Keratinocyte (primary cell): ENCODE results near the gene DEGS2.

Source experiments
- CTCF ChIP-seq, 3 experiments: IDR thresholded peaks in 1 of 3; conservative IDR thresholded peaks in 1 of 3; optimal IDR thresholded peaks in 1 of 3; 2 replicates in 2 of 3; 3 replicates in 1 of 3; pipeline versions ENCODE3 to v1.5.1; 2011; ENCODE audit warnings: low read length in 3 of 3, mild to moderate bottlenecking in 3 of 3, moderate library complexity in 2 of 3, control low read depth in 1 of 3, inconsistent platforms in 1 of 3; ENCODE audit not compliant: insufficient read depth in 2 of 3; ENCODE audit errors: extremely low read depth in 1 of 3
- EZH2 ChIP-seq: IDR thresholded peaks from one replicate; pipeline ENCODE4 v1.6.1; 2012; ENCODE audit warnings: inconsistent platforms, mild to moderate bottlenecking, low read length, moderate library complexity

DNA sequence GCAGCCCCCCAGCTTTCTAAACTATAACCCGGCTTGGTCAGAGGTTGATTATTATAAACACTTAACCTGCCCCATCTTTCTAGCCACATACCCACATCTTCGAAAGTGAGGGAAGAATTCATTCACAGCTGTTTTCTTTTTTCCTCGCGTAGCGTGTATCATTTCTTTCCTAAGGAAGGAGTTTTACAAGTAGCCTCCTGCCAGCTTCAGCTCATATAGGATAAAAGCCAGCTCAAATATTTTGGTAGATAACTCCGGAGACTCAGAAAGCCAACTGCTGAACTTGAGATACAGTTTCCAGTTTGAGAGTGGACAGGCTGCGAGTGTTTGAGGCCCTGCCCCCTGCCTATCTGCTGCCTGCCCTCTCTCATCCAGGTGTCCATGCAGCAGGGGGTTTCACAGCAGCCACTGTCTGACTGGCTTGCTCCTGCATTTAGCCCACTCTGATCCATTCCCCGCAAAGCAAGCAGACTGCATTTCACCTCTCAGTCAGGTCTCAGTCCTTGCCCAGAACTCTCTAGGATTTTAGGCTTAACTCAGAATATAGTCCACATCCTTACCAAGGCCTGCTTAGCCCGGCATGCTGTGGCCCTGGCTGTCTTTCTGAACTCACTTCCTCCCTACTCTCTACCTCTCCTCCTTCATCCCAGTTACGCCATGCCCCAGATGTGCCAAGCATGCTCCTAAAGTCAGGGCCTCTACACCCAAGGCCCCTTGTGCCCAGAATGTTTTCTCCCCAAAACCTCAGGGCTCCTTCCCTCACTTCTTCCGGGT is 47.3 kb downstream of the DEGS2 start:
- TF ChIP-seq CTCF (optimal IDR thresholded peaks at IDR 0.05 in 1 of 3, IDR thresholded peaks at IDR 0.05 in 1 of 3, conservative IDR thresholded peaks at IDR 0.05 in 1 of 3; ENCODE audit: extremely low read depth in 1 of 3, insufficient read depth in 2 of 3, low read length in 3 of 3) = no peak
- TF ChIP-seq EZH2 = no peak
